GM19455 (cell line): Measurements from ENCODE around the gene NOVA1.

Experiments
- ATAC-seq: cut with Tn5 transposase; IDR thresholded peaks from one replicate; pipeline ENCODE4 v1.9.1; 2021; ENCODE audit not compliant: unreplicated experiment

The NOVA1 gene

DNA sequence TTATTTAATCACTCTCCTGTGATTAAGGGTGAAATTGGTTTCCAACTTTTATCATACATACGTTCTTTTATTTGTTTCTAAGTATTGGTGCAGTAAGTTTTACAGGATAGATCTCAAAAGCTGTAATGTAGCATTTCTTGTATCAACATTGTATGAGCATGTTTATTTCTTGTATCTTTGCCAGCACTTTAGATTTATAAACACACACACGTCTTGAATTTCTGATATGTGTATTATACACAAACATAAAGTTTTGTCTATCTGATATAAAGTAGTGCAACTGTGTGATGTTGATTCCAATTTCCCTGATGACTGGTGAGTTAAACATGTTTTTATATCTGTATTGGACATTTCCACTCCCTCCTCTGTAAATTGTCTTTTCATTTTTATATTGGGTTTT, 134.7 kb downstream of the NOVA1 start:
- ATAC-seq = no peak

DNA sequence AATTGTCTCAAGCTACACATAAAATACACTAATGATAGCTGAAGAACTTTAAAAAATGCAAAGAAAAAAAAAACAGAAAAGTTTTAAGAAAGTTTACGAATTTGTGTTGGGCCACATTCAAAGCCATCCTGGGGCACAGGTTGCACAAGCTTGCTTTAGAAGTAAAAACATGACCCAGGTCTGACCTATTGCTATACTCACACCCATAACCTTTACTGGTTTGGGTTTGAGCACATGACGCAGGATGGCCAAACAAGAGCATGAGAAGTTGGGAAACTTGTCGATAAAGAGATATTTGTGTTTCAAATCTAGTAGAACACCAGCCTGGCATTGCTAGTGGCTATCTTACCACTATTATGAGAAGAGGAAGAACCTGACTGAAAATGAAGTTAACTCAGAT, 143.7 kb downstream of the NOVA1 start:
- ATAC-seq = no peak

DNA sequence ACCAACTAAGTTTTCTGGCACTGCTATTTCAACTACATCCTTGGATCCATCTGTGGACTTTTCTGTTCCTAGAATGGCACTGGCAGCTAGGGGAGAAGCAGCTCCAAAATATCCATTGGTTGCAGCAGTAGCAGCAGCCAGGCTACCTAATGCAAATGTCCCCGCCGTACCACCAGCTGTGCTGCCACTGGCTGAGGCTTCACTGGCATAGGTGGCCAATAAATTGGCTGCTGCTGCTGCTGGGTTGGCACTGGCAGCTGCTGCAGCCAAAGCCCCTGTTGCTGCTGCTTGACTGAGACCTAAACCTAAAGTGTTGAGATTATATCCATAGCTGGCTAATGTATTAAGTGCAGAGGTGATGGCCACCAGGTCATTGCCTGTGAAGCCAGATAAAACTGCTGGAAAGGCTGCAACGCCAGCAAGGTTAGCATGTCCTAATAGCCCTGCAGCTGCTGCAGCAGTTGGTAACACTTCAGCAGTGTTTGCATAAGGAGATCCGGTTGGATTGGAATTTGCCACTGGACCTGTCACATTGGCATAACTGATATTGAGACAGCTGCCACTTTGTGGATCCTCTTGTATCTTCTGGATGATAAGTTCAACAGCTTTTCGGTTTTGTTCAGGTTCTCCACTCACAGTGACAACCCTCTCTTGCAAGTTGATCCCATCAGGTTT, 149.5 kb downstream of the NOVA1 start:
- ATAC-seq = no peak

- no peak for ATAC-seq
These were observed 153.0 kb downstream of the NOVA1 start for GRCh38 chr14:26444822-26445221.

GRCh38 chr14:26443654-26444053, 154.2 kb downstream of the NOVA1 start:
- ATAC-seq = no peak

GRCh38 chr14:26429205-26429604, 168.6 kb downstream of the NOVA1 start:
- no peak for ATAC-seq

GRCh38 chr14:26427097-26427496, 170.7 kb downstream of the NOVA1 start:
- no peak for ATAC-seq

DNA sequence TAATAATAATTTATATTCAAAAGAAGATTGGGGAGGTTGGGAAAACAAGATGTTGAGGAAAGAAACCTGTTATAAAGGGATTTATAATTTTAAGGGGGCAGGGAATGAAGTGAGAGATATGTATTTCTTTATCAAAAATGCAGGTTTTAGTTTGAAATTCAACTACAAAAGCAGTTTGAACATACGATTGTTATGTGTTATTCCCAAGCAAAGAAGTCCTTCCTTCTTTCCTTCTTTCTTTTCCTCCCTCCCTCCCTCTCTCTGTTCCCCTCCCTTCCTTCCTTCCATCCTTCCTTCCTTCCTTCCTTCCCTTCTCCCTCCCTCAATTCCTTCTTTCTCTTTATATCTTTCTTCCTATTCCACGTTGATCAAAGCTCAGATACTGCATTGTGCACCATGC, 173.3 kb downstream of the NOVA1 start:
- no peak for ATAC-seq

DNA sequence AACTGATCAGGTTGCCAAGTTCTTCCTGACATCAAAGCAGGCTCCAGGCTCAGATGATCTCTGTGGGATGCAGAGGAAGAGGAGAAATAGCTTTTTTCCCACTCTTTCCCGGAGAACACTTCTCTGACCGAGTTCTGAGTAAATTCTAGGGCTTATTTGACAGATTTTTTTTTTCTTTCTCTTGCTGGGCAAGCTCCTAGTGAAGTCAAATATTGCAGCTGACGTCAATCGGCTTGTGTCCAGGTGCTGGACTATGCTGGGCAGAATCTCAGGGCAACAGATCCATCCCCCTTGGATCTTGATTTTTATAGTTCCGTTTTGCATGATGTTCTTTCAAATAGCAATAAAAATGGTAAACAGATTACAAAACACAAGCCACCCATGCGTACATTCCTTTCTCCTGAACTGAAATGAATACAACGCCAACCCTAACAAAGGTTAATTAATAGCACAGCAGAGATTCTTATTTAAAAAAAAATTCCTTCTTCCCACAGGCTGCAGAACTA, 182.2 kb downstream of the NOVA1 start:
- no peak for ATAC-seq

DNA sequence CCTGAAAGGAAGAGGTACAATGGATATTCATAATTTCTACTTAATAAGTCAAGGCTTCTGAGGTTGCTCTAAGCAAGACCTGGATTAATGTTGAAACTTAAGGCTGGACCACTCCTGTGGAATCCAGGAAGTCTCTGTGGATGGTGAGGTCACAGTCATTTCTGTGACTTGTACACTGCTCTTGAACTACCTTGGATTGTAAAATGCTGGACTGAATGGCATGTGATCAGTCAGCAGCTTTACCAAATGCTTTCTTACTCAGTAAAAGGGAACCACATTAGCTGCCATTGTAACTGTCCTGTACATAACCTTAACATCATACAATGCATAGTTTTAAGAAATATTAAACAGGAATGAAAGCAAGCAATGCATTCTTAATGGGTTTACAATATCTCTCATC, 182.9 kb downstream of the NOVA1 start:
- no peak for ATAC-seq

DNA sequence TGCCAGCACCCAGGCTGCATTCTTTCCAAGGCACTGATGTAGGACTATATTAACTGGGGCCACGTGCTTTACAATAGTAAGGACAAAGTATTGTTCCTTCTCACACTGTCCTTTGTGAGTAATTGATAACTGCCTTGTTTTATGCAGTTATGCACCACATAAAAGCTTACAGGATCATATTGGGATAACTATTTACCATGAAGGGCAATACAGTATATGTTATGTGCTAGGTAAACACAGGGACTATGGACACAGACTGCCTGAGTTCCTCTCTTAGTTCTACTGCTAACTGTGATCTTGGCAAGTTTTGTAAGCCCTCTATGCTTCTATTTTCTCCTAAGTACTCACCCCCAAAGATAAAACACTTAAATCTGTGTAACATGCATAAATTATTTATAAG, 183.7 kb downstream of the NOVA1 start:
- ATAC-seq = no peak

DNA sequence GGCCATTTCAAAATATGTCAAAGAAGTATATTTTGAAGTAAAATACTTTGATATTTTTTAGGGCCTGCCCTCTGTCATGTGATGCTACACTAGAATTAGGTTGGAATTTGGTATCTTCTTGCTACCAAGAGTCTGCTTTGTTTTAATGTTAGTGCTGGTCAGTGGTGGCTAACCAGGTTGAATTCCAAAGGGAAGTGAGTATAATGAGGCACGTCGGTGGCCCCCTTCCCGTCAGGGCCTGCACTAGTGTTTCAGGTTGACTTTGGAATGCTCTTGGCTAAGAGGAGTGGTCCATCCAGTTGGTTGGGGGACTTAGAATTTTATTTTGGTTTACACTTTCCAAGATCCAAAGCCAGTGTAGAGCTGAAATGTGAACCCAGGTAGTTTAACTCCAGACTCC, 185.4 kb downstream of the NOVA1 start:
- ATAC-seq = no peak

- ATAC-seq = no peak
These were observed 187.6 kb downstream of the NOVA1 start for GRCh38 chr14:26410189-26410685.

DNA sequence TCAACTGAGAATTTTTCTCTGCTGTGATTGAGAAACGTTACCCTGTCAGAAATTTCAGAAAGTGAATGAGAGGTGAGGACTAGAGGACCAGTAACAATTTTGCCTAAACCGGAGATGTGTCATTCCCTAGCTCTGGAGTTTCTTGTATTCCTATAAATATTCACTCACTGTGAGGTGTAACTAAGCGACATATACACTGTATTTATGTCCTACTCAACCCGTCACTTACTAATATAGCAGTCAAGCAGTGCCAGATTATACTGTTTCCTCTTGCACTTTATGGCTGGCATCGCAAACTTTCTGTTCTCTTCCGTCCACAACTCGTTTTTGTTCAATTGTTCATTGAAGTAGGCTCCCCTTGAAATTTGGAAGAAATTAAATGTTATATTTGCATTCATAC, 192.9 kb downstream of the NOVA1 start:
- no peak for ATAC-seq

GRCh38 chr14:26403760-26404159, 194.1 kb downstream of the NOVA1 start:
- ATAC-seq = no peak

DNA sequence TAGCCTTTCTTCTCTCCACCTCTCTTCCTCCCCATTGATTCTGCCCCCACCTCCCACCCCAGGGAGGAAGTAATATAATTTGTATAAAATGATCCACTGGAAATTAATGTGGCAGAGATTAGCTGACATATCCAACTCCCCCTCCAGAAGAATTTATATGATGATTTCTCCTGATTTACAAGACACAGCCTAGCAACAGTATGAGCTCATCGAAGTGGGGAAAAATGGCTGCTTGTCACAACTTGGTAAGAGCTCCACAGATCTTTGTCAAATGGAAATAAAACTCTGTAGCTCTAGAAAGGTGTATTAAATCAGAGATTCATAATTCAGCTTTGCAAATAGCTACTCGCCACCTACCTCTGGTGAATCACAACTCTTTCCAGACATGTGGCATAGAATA, 195.7 kb downstream of the NOVA1 start:
- ATAC-seq = no peak

- ATAC-seq = no peak
These were observed 196.5 kb downstream of the NOVA1 start for GRCh38 chr14:26401179-26401968.

GRCh38 chr14:26400373-26400772, 197.5 kb downstream of the NOVA1 start:
- ATAC-seq = no peak

DNA sequence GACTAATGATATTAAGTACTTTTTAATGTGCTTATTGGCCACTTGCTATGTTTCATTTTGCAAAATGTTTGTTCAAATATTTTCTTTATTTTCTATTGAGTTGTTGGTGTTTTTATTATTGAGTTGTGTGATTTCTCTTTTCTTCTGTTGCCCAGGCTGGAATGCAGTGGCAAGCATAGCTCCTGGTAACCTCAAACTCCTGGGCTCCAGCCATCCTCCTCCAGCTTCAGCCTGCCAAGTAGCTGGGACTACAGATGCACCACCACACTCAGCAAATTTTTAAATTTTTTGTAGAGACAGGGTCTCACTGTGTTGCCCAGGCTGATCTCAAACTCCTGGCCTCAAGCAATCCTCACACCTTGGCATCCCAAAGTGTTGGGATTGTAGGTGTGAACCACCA, 199.2 kb downstream of the NOVA1 start:
- no peak for ATAC-seq
